Right atrium auricular region (tissue), 2 donors: ENCODE measurements around the gene LPCAT2. TPM values are rescaled to one million over a fixed set of nuclear protein-coding genes. Genes with fewer than 3 reads are reported as not detected.

ENCODE experiments used
- DNase-seq: peaks from one replicate; pipeline ENCODE4 v3.0.0-alpha.2; 2019; ENCODE audit warnings: low spot score
- H3K27ac ChIP-seq, 2 donors: fragments of 200-600 bp; sonication (generic); 1 replicate in 1 of 2; 2 replicates in 1 of 2; pipeline ENCODE4 v1.5.1; 2016 to 2019
- H3K27me3 ChIP-seq, 2 donors: fragments of 200-600 bp; sonication (generic); one replicate each; pipeline versions ENCODE4 v1.5.1 to v1.6.0; 2017 to 2019
- H3K36me3 ChIP-seq: fragments of 200-600 bp; sonication (generic); one replicate; pipeline ENCODE4 v1.5.1; 2016
- H3K4me1 ChIP-seq, 2 donors: fragments of 200-600 bp; sonication (generic); one replicate each; pipeline versions ENCODE4 v1.5.1 to v1.6.0; 2017 to 2019
- H3K4me3 ChIP-seq, 2 donors: fragments of 200-600 bp; sonication (generic); 1 replicate in 1 of 2; 2 replicates in 1 of 2; pipeline ENCODE4 v1.5.1; 2017 to 2019; ENCODE audit warnings: mild to moderate bottlenecking in 1 of 2, moderate library complexity in 1 of 2
- H3K9me3 ChIP-seq, 2 donors: fragments of 200-600 bp; sonication (generic); one replicate each; pipeline ENCODE4 v1.5.1; 2019
- CTCF ChIP-seq, 2 donors: fragments of 200-600 bp; sonication (generic); IDR thresholded peaks; one replicate each; pipeline ENCODE4 v1.5.1; 2019; ENCODE audit warnings: antibody characterized with exemption in 2 of 2
- total RNA-seq, 2 donors: library from RNA; depleted of rRNA; stranded (reverse); fragments of >200 nt; gene quantifications; one replicate each; pipeline ENCODE4 v1.1.0, GENCODE V29; 2016

Gene LPCAT2
- total RNA-seq, 2 donors from 2014 or later = 5.0 to 9.9 TPM

GRCh38 chr16:55501549-55502322 is 7.1 kb upstream of the LPCAT2 start:
- Histone ChIP-seq H3K36me3 (peaks cover 10% of the 10 kb centered on the region), H3K27ac (peak overlapping the region in 1 of 2 donors; percentile 54), H3K27me3 (no peaks in the 10 kb centered on the region), H3K9me3 (no peaks in the 10 kb centered on the region), H3K4me3 (no peak overlapping the region), H3K4me1 (peaks cover 0 to 42% of the 10 kb centered on the region in 2 donors)
- DNase-seq = no peak
- peak in 1 of 2 donors; percentile 31 for TF ChIP-seq CTCF (IDR thresholded peaks at IDR 0.05)

- H3K4me3 ChIP-seq = no peak overlapping the region
- no peaks in the 10 kb centered on the region for H3K27me3 ChIP-seq
- H3K27ac ChIP-seq = peak overlapping the region; percentile 29 to 54
- peak; percentile 87 for DNase-seq
- peak in 1 of 2 donors; percentile 36 for TF ChIP-seq CTCF (IDR thresholded peaks at IDR 0.05)
- peaks cover 0 to 42% of the 10 kb centered on the region in 2 donors for H3K4me1 ChIP-seq
- H3K9me3 ChIP-seq = no peaks in the 10 kb centered on the region
- peaks cover under 1% of the 10 kb centered on the region for H3K36me3 ChIP-seq
These were observed 6.0 kb upstream of the LPCAT2 start for GRCh38 chr16:55502801-55503366.

- Histone ChIP-seq H3K36me3 (no peaks in the 10 kb centered on the region), H3K4me1 (peaks cover 0 to 42% of the 10 kb centered on the region in 2 donors), H3K9me3 (no peaks in the 10 kb centered on the region), H3K27ac (no peak overlapping the region), H3K27me3 (no peaks in the 10 kb centered on the region), H3K4me3 (no peak overlapping the region)
- no peak for DNase-seq
- TF ChIP-seq CTCF (IDR thresholded peaks at IDR 0.05) = no peak
These were observed 4.9 kb upstream of the LPCAT2 start for GRCh38 chr16:55503726-55504550.

- Histone ChIP-seq H3K27me3 (no peaks in the 10 kb centered on the region), H3K27ac (no peak overlapping the region), H3K36me3 (no peaks in the 10 kb centered on the region), H3K9me3 (no peaks in the 10 kb centered on the region), H3K4me3 (no peak overlapping the region), H3K4me1 (peaks cover 0 to 41% of the 10 kb centered on the region in 2 donors)
- DNase-seq = no peak
- TF ChIP-seq CTCF (IDR thresholded peaks at IDR 0.05) = no peak
These were observed 3.4 kb upstream of the LPCAT2 start for GRCh38 chr16:55505333-55506015.

GRCh38 chr16:55506083-55506482 is 2.8 kb upstream of the LPCAT2 start:
- H3K4me1 ChIP-seq = peaks cover 0 to 35% of the 10 kb centered on the region in 2 donors
- H3K27me3 ChIP-seq = no peaks in the 10 kb centered on the region
- H3K36me3 ChIP-seq = no peaks in the 10 kb centered on the region
- no peak overlapping the region for H3K4me3 ChIP-seq
- H3K9me3 ChIP-seq = no peaks in the 10 kb centered on the region
- DNase-seq = no peak
- H3K27ac ChIP-seq = no peak overlapping the region
- TF ChIP-seq CTCF (IDR thresholded peaks at IDR 0.05) = no peak
